ENCODE data around the gene IL1RAP. TPM values are rescaled to one million over a fixed set of nuclear protein-coding genes. Genes with fewer than 3 reads are reported as not detected.

Gene IL1RAP
- total and polyA plus RNA-seq, 2 donors (not counting 3 experiments of a cell fraction or from before 2014, with no cell fraction given): 4.3 to 9.2 TPM

- H3K9ac ChIP-seq (replicated peaks; ENCODE audit: extremely low read depth, insufficient read depth, low read length): no peak overlapping the region
- H3K36me3 ChIP-seq (ENCODE audit: control insufficient read depth in 2 of 2, extremely low read depth in 1 of 2, insufficient read depth in 2 of 2, low read length in 2 of 2): no peaks in the 10 kb centered on the region
- DNase-seq (ENCODE audit: low read depth, low spot score): no peak
- CTCF ChIA-PET: no interaction called here
- H3K4me3 ChIP-seq (replicated peaks in 1 of 3; ENCODE audit: insufficient read depth in 1 of 3, low read depth in 1 of 3, low read length in 3 of 3): no peak overlapping the region
- no peaks in the 10 kb centered on the region for H3K9me3 ChIP-seq (replicated peaks; ENCODE audit: control insufficient read depth, insufficient read depth, low read length)
- no peak for FAIRE-seq
- H3K27ac ChIP-seq (ENCODE audit: insufficient read depth, low read depth, low read length): no peak overlapping the region
- no peak overlapping the region for H2AFZ ChIP-seq (ENCODE audit: low read depth, low read length)
- H3K9me1 ChIP-seq (replicated peaks; ENCODE audit: control insufficient read depth, extremely low read depth, insufficient read depth, low read length): no peaks in the 10 kb centered on the region
- no peaks in the 10 kb centered on the region for H3K79me2 ChIP-seq (ENCODE audit: control insufficient read depth, insufficient read depth, low read length)
- POLR2A ChIA-PET: no interaction called here
- TF ChIP-seq POLR2AphosphoS5 (IDR thresholded peaks at IDR 0.05; ENCODE audit: insufficient read depth, low read depth, low read length): no peak
- no peak for TF ChIP-seq EZH2 (IDR thresholded peaks at IDR 0.05; ENCODE audit: borderline replicate concordance, low read depth, low read length, severe bottlenecking)
- no peak for TF ChIP-seq POLR2A (IDR thresholded peaks at IDR 0.05; ENCODE audit: low read depth, low read length)
- TF ChIP-seq, protein P1, sequence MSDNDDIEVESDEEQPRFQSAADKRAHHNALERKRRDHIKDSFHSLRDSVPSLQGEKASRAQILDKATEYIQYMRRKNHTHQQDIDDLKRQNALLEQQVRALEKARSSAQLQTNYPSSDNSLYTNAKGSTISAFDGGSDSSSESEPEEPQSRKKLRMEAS (IDR thresholded peaks at IDR 0.05; ENCODE audit: insufficient read depth, insufficient read length): no peak
- H4K20me1 ChIP-seq (replicated peaks; ENCODE audit: control insufficient read depth, extremely low read depth, insufficient read depth, low read length): no peaks in the 10 kb centered on the region
- BruUV-seq (replicated peaks): no TSS peak
- H3K27me3 ChIP-seq (ENCODE audit: control insufficient read depth in 2 of 2, insufficient read depth in 2 of 2, low read length in 2 of 2): no peaks in the 10 kb centered on the region
- peaks cover 6% of the 10 kb centered on the region for H3K4me1 ChIP-seq (ENCODE audit: control insufficient read depth, extremely low read depth, insufficient read depth, low read length)
- dilution Hi-C loops (cut with MboI; ENCODE audit: extremely low pct_ligation_motif_present, low sequenced_read_pairs) (no loop called here), intact Hi-C loops (cut with micrococcal nuclease) (no loop called here)
- no peak overlapping the region for H3K4me2 ChIP-seq (ENCODE audit: insufficient read depth, low read length)
These were observed 77.2 kb downstream of the IL1RAP start for GRCh38 chr3:190591080-190591479.

GRCh38 chr3:190593075-190593474 lies 79.2 kb downstream of the IL1RAP start:
- Histone ChIP-seq H3K36me3 (ENCODE audit: control insufficient read depth in 2 of 2, extremely low read depth in 1 of 2, insufficient read depth in 2 of 2, low read length in 2 of 2) (no peaks in the 10 kb centered on the region), H4K20me1 (replicated peaks; ENCODE audit: control insufficient read depth, extremely low read depth, insufficient read depth, low read length) (no peaks in the 10 kb centered on the region), H3K4me2 (ENCODE audit: insufficient read depth, low read length) (no peak overlapping the region), H3K9me1 (replicated peaks; ENCODE audit: control insufficient read depth, extremely low read depth, insufficient read depth, low read length) (no peaks in the 10 kb centered on the region), H2AFZ (ENCODE audit: low read depth, low read length) (no peak overlapping the region), H3K9me3 (replicated peaks; ENCODE audit: control insufficient read depth, insufficient read depth, low read length) (no peaks in the 10 kb centered on the region), H3K27me3 (ENCODE audit: control insufficient read depth in 2 of 2, insufficient read depth in 2 of 2, low read length in 2 of 2) (no peaks in the 10 kb centered on the region), H3K4me3 (replicated peaks in 1 of 3; ENCODE audit: insufficient read depth in 1 of 3, low read depth in 1 of 3, low read length in 3 of 3) (no peak overlapping the region), H3K79me2 (ENCODE audit: control insufficient read depth, insufficient read depth, low read length) (no peaks in the 10 kb centered on the region), H3K9ac (replicated peaks; ENCODE audit: extremely low read depth, insufficient read depth, low read length) (no peak overlapping the region), H3K4me1 (ENCODE audit: control insufficient read depth, extremely low read depth, insufficient read depth, low read length) (no peaks in the 10 kb centered on the region), H3K27ac (ENCODE audit: insufficient read depth, low read depth, low read length) (no peak overlapping the region)
- dilution Hi-C loops (cut with MboI; ENCODE audit: extremely low pct_ligation_motif_present, low sequenced_read_pairs) (no loop called here), intact Hi-C loops (cut with micrococcal nuclease) (no loop called here)
- DNase-seq (ENCODE audit: low read depth, low spot score): no peak
- TF ChIP-seq MYC (IDR thresholded peaks at IDR 0.05; ENCODE audit: low read depth, low read length) (no peak), POLR2AphosphoS5 (IDR thresholded peaks at IDR 0.05; ENCODE audit: insufficient read depth, low read depth, low read length) (no peak), EZH2 (IDR thresholded peaks at IDR 0.05; ENCODE audit: borderline replicate concordance, low read depth, low read length, severe bottlenecking) (no peak)
- POLR2A ChIA-PET: no interaction called here
- CTCF ChIA-PET: no interaction called here
- BruUV-seq (replicated peaks): no TSS peak
- no peak for FAIRE-seq

Data from endothelial cell of umbilical vein (primary cell).